SKM-1 (cell line): Measurements from ENCODE around the gene C12orf76.
"Not testable (repeated sequence)": the region's sequence is repeated elsewhere in the genome, so short reads cannot be mapped to it uniquely, and the experiment has no call there.

ENCODE experiments used
- DNase-seq: peaks from one replicate; lab custom pipeline; 2025; ENCODE audit not compliant: unreplicated experiment; lab: John Stamatoyannopoulos, UW

C12orf76 gene

GRCh38 chr12:110067531-110067930 is 19.2 kb upstream of the C12orf76 start:
- DNase-seq = no peak

GRCh38 chr12:110065540-110065939 is 17.2 kb upstream of the C12orf76 start:
- DNase-seq = no peak

- DNase-seq = no peak
Observed at GRCh38 chr12:110062241-110062640, 13.9 kb upstream of the C12orf76 start.

GRCh38 chr12:110059651-110060000 is 11.3 kb upstream of the C12orf76 start:
- no peak for DNase-seq

- DNase-seq = no peak
Observed at GRCh38 chr12:110058875-110059615, 10.7 kb upstream of the C12orf76 start.

- not testable (repeated sequence) for DNase-seq
Observed at GRCh38 chr12:110056643-110057042, 8.3 kb upstream of the C12orf76 start.

GRCh38 chr12:110055375-110056352 is 7.3 kb upstream of the C12orf76 start:
- not testable (repeated sequence) for DNase-seq

- DNase-seq = no peak
Observed at GRCh38 chr12:110050927-110051326, 2.6 kb upstream of the C12orf76 start.

- not testable (repeated sequence) for DNase-seq
Observed at GRCh38 chr12:110049666-110050065, 1.3 kb upstream of the C12orf76 start.

GRCh38 chr12:110049034-110049433 is 712 bp upstream of the C12orf76 start:
- DNase-seq = not testable (repeated sequence)

- DNase-seq = no peak
Observed at GRCh38 chr12:110047297-110047940, 903 bp downstream of the C12orf76 start.

- DNase-seq = no peak
Observed at GRCh38 chr12:110046451-110047187, 1.7 kb downstream of the C12orf76 start.

GRCh38 chr12:110042264-110042663 is 6.1 kb downstream of the C12orf76 start:
- no peak for DNase-seq

- DNase-seq = no peak
Observed at GRCh38 chr12:110039085-110039807, 9.1 kb downstream of the C12orf76 start.

GRCh38 chr12:110038741-110039084 is 9.6 kb downstream of the C12orf76 start:
- DNase-seq = no peak

GRCh38 chr12:110037315-110037714 is 11.0 kb downstream of the C12orf76 start:
- DNase-seq = no peak

- no peak for DNase-seq
Observed at GRCh38 chr12:110035534-110036104, 12.7 kb downstream of the C12orf76 start.

GRCh38 chr12:110033888-110034287 is 14.4 kb downstream of the C12orf76 start:
- no peak for DNase-seq

- DNase-seq = no peak
Observed at GRCh38 chr12:110029290-110029815, 19.0 kb downstream of the C12orf76 start.

- DNase-seq = no peak
Observed at GRCh38 chr12:110028323-110028722, 20.0 kb downstream of the C12orf76 start.
